Thyroid gland (tissue), 4 donors: ENCODE data around the gene GRIA1.

Source experiments
- POLR2A ChIP-seq, 2 donors: fragments of 450-650 bp; IDR thresholded peaks; one replicate each; pipeline ENCODE4 v1.6.1; 2017; ENCODE audit warnings: antibody characterized with exemption in 2 of 2, mild to moderate bottlenecking in 2 of 2, moderate library complexity in 1 of 2
- TF ChIP-seq, protein P1 (sequence below), 6 experiments: fragments of 200-600 bp in 3 of 6; fragments of 450-650 bp in 3 of 6; sonication (generic) in 3 of 6; IDR thresholded peaks; one replicate each; pipeline ENCODE4 v1.5.1; 2016 to 2019; ENCODE audit warnings: antibody characterized with exemption in 6 of 6, mild to moderate bottlenecking in 2 of 6, inconsistent platforms in 1 of 6, moderate library complexity in 1 of 6

DNA sequence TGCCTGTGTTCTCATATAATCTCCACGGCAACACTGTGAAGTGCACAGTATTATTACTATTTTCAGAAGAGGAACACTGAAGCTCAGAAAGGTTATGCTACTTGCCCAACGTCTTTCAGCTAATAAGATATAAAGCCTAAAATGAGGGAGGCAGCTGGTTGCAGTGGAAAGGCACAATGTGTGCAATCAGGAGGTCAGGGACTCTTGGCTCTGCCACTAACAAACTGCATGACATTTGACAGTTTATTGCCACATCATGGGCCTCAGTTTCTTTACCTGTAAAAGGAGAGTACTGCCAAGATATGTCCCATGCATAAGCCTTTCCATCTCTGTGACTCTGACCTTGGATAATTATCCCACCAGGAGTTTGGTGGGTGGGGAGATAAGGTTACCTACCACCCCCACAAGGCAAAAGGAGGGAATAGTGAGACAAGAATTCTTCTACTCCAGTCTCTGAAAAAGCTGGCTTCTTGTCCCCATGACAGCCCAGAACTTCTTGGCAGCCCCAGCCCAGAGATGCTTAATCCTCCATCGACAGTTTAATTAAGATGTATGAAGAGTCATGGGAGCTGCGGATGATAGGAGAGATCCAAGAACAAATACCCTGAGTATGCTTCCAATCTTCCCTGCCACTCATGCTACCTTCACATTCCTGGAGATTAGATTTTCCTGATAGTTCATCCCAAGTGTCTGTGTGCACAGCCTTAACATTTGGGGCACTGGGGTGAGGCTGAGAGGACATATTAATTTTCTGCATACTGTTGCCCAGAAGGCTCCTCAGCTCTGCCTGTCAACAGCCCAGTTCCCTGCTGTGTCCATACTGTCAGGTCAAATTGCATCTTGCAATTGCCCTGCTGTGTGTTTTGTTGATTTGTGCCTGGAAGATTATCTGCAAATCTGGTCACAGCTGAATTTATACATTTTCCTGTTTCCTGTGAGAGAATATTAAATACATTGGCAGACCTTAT lies 277.0 kb downstream of the GRIA1 start:
- TF ChIP-seq, protein P1, sequence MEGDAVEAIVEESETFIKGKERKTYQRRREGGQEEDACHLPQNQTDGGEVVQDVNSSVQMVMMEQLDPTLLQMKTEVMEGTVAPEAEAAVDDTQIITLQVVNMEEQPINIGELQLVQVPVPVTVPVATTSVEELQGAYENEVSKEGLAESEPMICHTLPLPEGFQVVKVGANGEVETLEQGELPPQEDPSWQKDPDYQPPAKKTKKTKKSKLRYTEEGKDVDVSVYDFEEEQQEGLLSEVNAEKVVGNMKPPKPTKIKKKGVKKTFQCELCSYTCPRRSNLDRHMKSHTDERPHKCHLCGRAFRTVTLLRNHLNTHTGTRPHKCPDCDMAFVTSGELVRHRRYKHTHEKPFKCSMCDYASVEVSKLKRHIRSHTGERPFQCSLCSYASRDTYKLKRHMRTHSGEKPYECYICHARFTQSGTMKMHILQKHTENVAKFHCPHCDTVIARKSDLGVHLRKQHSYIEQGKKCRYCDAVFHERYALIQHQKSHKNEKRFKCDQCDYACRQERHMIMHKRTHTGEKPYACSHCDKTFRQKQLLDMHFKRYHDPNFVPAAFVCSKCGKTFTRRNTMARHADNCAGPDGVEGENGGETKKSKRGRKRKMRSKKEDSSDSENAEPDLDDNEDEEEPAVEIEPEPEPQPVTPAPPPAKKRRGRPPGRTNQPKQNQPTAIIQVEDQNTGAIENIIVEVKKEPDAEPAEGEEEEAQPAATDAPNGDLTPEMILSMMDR (IDR thresholded peaks at IDR 0.05), result no peak
- no peak for TF ChIP-seq POLR2A (IDR thresholded peaks at IDR 0.05)
